Measurements from ENCODE around the gene ERG.

The ERG gene

DNA sequence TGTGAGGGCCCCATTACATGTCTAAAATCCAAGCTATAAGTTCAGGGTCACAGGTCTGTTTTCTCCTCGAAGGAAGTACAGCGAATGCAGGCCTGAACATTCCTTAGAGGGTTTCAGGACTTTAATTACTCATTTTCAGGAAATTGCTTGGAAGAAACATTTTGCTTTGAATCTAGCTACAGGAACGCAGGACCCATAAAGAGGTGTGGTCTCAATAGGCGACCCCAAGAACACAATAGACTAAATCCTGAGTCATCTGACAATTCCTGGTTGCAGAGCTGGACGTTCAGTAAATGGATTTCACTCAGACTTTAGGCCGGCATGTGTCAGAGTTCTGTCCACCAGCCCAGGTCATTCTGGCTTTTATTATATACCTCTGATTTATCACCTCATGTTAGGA lies 1.0 kb upstream of the ERG start:
- DNase-seq (ENCODE audit: low spot score): no peak

DNA sequence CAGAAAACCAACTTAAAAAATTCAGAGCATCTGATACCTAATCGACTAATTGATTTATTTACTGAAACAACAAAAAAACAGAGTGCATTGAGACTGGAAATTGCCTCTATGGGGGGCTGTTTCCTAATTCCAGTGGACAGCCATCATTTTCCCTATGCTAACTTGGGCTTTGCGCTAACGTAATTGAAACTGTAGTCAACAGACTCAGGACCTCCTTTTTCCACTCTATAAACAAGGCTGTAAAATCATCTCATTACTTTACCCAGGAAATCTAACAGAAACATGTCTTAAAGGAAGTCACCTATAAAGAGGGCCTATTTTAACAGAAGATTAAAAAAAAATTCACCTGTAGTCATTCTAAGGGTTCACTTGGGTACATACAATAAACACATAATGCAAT lies 2.1 kb downstream of the ERG start:
- no peak for DNase-seq (ENCODE audit: low spot score)

DNA sequence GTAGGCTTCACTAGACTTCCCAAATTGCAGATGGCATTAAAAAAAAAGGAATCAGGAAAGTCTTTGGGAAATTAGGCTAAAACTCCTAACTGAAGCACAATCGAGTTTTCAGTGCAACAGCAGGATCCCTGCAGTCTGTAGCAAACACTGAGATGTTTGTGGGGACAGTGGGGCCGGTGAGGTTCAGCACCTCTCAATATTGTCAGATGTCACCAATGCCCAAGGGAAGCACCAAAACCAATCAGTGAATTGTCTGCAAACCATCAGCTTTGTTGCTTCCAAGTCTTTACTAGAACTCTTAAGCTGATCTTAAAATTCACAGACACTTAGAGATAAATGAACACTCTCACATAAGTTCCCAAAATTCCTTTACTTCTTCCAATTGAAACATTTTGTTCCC lies 2.6 kb downstream of the ERG start:
- DNase-seq (ENCODE audit: low spot score): no peak

DNA sequence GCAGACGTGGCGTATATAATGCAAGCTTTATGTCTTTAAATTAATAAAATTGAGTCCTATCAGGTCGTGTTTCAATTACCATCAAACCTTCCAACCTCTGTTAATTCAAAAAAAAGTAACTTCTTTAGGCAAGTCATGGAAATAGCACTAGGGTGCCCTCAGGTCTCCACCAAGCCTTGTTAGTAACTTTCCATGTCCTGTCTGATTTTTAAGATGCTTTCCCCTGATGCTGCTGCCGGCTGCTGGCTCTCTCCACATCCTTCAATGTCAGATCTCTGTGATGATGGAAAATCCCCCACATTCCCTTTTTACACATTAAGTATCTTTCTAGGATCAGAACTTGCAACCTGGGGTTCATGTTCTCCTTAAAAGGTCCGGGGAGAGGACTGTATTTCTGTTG lies 3.0 kb downstream of the ERG start:
- DNase-seq (ENCODE audit: low spot score): no peak

DNA sequence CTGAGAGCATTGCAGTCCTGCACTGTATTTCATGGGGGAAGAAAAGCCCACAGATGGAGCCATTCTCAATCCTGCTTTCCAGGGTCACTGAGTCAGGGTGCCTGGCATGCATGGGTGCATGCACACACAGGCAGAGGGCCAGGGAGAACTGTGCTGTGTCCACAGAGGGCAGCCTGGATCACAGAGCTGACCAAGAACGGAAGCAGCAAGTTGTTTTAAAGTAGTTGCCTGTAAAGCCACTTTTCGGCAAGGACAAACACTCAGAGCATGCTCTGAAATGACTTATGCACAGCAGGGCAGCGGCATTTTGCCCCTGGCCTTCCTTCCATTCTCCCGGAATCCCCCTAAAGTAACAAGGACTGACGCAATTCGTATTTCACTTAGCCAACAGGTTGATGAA lies 3.6 kb downstream of the ERG start:
- no peak for DNase-seq (ENCODE audit: low spot score)

DNA sequence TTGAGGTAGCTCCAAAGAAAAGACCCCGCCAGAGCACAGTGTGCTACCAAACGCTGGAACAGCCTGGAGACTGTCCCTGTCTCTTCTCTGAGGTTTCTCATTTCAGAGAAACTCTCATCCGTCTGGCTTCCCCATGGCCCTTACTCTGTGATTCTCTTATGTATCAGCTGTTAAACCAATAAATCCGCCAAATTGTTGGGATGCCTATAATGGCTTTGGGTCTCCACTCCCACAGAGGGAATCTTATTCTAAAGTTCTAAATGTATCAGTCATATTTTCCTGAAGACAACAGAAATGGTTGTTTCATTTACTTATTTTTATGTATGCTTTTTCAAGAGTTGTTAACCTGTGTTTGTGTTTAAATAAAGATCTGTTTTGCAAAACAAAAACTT lies 4.0 kb downstream of the ERG start:
- no peak for DNase-seq (ENCODE audit: low spot score)

DNA sequence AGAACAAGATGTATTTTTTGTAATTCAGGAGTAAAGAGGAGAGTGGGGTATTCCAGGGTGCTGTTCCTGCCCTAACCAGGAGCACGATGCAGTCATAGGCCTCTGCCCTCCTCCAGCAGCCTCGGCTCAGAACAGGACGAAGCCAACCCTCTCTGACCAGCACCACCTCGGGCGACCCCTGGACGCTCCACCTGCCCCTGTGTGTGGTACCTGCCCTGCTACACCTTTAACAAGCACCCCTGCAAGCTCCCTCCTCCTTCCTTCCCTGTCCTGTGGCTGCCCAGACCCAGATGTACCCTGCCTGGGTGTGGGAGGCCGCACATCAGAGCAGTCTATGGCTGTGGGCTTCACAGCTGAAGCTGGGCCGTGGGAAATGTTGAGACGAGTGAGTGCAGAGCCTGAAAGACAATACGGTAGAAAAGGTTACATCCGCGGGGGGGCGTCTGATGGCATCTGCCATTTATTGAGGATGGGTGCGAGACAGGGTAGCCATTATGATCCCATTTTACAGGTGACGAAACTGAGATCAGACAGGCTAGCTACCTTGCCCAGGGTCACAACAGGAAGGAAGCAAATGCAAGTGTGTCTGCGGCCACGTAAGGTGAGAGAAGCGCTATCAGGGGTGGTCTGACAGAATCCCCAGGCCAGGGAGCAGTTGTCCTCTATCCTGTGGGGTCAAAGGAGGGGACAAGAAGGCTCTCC lies 4.6 kb downstream of the ERG start:
- DNase-seq (ENCODE audit: low spot score): no peak

DNA sequence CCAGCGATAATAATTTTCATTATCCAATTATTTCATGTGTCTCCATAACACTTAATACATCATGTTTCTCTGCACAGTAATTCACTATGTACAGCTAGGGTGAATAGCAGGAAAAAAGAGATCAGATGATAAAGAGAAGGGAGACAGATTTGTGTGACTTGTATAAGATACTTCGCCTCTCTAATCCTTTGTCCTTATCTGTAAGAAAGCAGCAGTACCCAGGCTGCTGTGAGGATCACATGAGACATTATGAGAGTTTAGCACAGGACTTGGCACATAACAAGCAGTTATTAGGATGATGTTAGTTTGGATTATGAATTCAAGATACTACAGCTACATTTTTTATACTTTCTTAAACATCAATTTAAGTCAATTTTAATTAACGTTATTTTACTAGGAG lies 6.3 kb downstream of the ERG start:
- no peak for DNase-seq (ENCODE audit: low spot score)

DNA sequence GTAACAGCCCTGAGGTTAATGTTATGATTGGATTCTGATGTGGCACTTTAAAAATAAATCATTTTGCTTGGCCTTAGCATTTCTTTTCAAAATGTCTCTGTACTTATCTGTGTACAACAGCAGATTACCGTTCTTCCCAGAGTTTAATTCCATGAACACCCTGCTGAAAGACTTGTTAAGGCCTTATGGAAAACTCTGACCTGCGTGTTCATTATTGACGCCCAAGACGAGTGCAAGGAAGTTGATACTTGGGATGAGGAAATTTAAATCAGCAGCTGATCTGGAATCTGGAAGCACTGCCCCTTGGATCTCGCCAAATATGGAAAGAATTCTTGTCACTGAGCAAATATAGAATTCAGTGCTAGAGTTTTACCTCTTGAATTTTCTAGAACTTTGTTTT lies 6.7 kb downstream of the ERG start:
- no peak for DNase-seq (ENCODE audit: low spot score)

DNA sequence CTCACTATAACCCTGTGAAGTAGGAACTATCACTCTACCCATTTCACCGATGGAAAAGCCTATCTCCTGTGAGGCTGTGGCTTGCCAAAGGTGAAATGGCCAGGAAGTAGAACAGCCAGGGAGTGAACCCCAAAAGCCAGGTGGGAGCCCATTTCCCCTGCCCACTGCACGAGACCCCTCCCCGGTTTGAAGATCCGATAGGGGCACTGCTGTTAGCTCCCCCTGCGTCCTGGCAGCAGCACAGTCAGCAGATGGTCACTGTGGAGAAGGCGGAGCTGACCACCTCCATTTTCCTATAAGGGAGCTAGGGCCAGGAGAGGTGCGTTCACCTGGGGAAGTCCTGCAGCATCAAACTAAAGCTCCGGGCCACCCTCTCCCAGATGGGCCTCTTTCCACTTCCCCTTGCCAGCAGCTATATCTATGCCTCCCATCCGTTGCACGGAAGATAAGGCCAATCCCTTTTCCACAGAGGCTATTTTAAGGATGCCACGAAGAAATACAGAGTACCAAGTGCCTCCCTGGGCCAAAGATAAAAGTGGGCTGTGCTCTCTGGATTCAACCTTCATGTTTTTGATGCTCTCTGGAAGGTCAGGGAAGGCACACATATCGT lies 7.8 kb downstream of the ERG start:
- no peak for DNase-seq (ENCODE audit: low spot score)

DNA sequence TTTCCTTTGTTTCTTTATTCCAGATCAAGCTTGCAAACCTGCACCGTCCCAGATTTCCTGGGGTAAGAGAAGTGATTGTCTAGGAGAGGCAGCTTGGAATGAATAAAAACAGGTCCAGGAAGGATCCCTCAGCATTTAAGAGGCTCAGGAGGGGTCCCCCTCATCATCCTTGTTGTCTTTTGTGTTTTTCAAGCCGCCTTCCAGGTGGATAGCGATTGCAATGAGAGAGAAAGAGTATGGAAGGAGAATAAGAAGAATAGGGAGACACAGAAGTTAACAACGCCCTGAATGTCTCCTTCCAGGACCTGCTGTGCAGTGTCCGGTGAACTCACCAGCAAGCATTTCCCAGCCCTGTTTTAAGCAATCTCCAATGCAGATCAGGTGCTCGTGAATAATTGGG lies 8.5 kb downstream of the ERG start:
- DNase-seq (ENCODE audit: low spot score): no peak

DNA sequence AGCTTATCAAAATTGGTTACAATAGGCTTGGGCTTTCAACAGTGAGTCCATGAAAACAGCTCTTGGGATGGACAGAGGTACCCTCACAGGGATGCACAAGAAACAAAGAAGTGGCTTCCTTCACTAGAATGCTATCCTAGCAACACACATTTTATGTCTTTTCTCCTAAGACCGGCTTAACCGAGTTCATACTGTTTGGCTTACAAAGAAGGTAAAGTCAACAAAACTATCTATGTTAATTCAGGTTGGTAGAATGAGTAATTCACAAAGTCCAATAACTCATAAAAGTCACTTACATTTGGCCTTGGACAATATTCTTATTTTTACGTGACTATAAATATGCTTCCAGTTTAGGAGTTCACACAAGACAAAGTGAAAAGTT lies 9.0 kb downstream of the ERG start:
- no peak for DNase-seq (ENCODE audit: low spot score)

DNA sequence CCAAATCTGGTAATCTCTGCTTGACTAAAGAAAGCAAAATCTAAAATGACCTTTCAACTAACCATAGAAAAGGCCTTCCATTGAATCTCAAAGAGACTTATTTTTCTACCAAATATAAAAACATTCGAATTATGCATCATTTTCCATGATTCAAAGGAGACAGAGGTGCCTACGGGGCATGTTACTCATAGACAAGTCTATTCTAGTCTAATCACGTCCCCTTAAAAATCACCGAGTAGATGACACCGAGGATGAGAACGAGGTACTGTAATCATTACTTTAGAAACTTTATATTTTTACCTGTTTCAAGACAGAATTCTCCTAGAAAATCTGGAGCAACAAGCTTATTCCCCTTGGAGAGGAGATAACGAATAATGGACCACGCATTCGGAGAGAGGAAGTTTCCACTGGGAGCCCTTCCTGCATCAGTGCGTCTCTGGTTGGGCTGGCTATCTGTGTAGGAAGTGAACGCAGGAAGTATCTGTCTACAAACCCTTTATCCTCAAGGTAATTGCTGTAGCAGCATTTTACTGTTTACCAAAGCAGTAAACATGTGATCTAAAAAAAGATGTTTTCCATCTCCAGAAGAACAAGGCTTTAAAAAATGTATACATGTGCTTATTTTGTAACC lies 9.5 kb downstream of the ERG start:
- no peak for DNase-seq (ENCODE audit: low spot score)

DNA sequence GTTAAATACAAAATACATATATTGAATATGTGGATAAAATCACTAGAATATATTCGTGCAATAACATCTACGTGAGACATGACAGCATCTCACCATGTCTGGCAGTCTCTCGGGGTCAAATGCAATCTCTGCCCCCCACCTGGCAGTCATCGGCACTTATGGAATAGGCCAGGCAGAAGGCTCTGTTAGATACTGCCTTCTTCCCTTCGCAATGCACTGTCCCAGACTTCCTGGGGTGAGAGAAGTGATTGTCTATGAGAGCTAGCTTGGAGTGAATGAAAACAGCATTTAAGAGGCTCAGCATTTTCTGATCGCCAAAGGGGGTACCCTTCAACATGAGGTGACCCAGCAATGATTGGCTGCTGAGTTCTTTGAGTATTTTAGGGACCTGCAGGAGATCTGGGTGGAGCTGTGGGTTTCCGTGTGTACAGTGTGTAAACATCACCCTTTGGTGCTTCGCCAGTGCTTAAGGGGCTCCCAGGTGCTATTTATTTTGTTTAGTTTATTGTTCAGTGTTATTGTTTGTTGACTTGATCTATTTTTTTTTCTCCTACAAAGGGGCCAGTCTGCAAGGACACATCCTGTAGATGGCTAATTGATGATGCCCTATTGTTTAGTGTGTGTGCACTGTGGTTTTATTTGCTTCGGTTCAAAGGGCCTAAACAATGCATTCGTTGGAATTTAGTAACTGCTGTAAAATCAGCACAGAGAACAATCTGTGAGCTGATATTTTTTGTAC lies 10.2 kb downstream of the ERG start:
- DNase-seq (ENCODE audit: low spot score): no peak

DNA sequence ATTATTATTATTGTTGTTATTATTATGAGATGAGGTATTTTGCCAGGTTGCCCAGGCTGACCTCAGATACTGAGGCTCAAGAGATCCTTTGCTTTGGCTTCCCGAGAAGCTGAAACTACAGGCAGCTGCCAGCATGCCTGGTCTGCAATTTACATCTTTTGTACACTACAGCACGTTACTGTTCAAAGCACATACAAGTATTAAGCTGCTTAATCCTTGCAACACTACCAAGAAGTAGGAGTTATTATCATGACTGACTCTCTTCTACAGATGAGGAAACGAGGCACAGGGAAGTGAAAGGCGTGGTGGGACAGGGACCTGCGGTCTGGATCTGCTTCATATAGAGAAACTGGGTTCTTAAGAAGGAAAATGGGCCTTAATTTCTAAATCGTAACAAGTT lies 11.6 kb downstream of the ERG start:
- DNase-seq (ENCODE audit: low spot score): no peak

DNA sequence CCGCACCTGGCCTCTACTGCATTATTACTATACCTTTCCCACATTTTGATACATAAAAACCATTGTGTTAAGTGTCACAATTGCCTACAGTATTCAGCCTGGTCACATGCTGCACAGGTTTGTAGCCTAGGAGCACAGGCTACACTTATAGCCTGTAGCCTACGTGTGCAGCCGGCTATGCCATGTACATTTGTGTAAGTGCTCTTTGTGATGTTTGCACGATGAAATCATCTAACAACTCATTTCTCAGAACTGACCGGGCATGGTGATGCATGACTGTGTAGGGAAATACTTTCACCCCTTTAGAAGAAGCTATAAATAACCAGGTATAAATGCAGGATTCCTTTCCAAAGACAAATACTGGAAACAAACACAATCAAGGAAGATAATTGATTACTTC lies 12.1 kb downstream of the ERG start:
- no peak for DNase-seq (ENCODE audit: low spot score)

DNA sequence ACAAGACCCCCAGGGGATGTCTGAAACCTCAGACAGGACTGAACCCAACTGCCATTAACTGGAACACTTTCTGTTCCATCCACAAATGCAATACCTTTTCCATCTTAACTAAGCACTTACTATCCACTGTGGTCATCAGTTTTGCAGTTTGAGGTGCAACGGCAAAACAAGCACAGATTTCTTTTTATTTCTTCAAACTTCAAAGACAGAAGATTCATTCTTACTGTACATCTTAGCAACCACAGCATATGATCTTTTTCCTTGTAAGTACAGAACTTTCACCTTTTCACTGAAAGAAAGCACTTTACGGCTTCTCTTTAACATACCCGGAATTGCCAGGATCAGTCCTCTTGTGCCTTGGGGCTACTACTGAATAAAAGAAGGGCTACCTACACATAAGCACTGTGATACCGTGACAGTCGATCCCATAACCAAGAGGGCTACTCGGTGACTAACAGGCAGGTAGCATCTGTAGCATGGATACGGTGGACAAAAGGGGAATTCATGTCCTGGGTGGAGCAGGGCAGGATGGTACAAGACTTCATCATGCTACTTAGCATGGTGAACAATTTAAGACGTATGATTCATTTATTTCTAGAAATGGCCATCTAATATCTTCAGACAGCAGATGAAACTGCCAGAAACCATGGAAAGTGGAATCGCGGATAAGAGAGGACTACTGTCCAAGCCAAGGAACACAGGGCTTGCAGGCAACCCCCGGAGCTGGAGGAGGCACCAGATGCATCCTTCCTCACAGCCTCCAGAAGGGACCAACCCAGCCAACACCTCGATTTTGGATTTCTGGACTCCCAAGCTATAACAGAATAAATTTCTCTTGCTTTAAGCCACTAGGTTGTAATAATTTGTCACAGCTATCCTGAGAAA lies 18.4 kb downstream of the ERG start:
- no peak for DNase-seq (ENCODE audit: low spot score)

DNA sequence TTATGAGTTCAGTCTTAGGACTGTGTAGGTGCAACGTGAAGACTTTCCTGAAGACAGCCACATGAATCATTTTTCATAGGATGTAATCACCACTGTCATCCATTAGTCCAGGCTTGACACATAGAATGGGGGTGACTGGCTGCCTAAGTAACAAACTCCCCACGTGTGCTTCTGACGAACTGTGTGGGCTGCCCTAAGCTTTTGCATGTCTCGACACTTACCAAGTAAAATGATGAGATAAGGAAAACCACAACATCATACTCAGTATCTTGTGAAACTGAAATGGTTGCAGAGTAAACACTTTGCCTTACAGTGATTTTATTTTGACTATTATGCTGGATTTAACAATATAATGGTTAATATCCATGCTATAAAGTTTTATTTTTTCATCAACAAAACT lies 19.5 kb downstream of the ERG start:
- no peak for DNase-seq (ENCODE audit: low spot score)

DNA sequence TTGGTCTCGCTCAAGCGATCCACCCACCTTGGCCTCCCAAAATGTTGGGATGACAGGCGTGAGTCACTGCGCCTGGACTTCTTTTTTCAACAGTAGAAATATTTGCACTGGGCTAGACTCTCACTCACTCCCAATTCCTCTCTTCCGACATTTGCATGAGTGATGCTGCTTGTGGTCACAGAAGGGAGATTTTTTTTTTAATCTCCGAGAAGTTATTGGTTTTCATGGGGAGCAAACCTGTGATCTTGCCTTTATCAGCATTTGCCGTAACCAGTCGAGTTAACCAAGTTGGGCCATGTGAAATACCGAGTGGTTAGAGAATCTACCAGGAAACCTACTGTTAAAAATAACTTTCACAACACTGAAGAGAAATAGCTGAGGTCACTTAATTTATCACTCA lies 21.1 kb downstream of the ERG start:
- DNase-seq (ENCODE audit: low spot score): no peak

DNA sequence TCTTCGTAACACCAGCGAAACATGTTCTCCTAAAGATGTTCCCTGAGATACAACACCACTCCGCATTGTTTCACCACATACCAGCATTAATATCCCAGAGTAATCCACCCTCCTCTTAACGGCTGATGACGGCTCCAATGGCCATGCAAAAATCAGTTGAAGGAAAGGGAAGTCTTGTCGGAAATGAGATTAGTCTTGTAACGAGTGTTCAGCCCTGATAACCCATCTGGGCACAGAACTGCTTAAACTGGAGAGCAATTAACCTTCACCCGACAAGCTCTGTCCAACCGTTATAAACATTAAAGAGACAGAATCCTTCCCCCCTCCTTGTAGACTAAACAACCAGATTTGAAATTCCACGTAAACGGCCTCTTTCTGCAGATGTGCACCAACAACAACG lies 21.9 kb downstream of the ERG start:
- DNase-seq (ENCODE audit: low spot score): no peak

DNA sequence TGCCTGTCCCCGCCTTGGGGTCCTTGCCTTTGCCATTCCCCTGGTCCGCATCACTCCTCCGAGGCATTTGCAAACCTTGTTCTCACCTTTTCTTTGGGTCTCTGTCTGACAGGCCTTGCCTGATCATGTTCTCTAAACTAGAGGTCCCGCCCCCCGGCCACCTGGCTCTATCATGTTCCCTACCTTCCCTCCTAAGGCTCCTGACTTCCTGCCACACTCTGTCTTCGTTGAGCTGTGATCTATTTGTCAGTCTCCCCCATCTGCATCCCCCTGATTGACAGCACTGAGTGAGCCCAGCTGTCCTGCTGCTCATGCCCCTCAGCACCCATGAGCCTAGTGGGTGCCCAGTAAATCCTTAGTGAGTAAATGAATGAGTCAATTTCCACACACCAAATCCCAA lies 22.8 kb downstream of the ERG start:
- DNase-seq (ENCODE audit: low spot score): no peak

DNA sequence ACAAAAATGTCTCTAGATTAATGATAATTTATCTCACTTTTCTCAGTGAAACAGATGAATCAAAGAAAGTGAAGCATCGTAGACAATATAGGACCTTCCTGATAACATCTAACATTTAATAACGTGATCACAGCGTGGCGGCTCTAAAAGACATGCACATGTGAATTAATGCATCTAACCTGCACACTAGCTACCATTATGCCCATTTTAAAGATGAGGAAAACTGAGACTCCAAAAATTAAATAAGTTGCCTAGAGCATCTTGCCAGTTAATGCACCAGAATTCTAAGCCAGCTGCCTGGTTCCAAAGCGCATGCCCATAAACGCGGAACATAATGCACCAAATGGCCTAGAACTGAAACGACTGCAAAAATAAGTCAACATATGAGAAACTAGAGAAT lies 23.5 kb downstream of the ERG start:
- DNase-seq (ENCODE audit: low spot score): no peak

Measured in COLO829 (cell line).